HepG2 (cell line): ENCODE measurements around the gene TBX6. TPM values are rescaled to one million over a fixed set of nuclear protein-coding genes. Genes with fewer than 3 reads are reported as not detected.

Experiments used
- ATAC-seq: fragments of 200-7000 bp; cut with Tn5 transposase; 3 replicates; pipeline ENCODE4 v1.9.1; 2020; ENCODE audit warnings: mild to moderate bottlenecking, moderate library complexity
- BruUV-seq: library from RNA; stranded (reverse); fragments of 400-500 nt; replicated peaks from 2 replicates; lab custom pipeline; 2021; lab: Mats Ljungman, UMichigan
- CTCF ChIA-PET: fragments of 300-600 bp; formaldehyde crosslinking; extraction: SDS; loops from one replicate; lab custom pipeline; 2021; ENCODE audit warnings: low total read pairs, inconsistent platforms, low intra/inter-chr PET ratio; lab: Yijun Ruan, JAX
- POLR2A ChIA-PET: fragments of 350-600 bp; sonication (Branson Sonifier 250); formaldehyde crosslinking; loops from one replicate; lab custom pipeline; 2020; ENCODE audit warnings: antibody characterized with exemption, inconsistent platforms; lab: Yijun Ruan, JAX
- DNase-seq: peaks from one replicate; pipeline ENCODE4 v3.0.0-alpha.2; 2015; ENCODE audit warnings: low spot score
- FAIRE-seq: peaks from 3 replicates; lab custom pipeline; 2011; peaks lifted over from hg19 to GRCh38; lab: Jason Lieb, UNC
- H2AFZ ChIP-seq: one replicate; pipeline ENCODE4 v1.6.1; 2011; ENCODE audit warnings: low read length, inconsistent platforms
- H3K27ac ChIP-seq: fragments of 300-600 bp; 3 replicates; pipeline ENCODE4 v1.8.0; 2011; ENCODE audit warnings: mixed run types, mild to moderate bottlenecking, mixed read lengths, low read length, inconsistent platforms; ENCODE audit not compliant: insufficient read depth; ENCODE audit errors: extremely low read length
- H3K27me3 ChIP-seq, 2 experiments: fragments of 200-600 bp in 1 of 2; 2 replicates in 1 of 2; 3 replicates in 1 of 2; pipeline versions ENCODE4 v1.6.0 to v1.8.0; 2011; ENCODE audit warnings: low read length in 2 of 2, mild to moderate bottlenecking in 2 of 2, moderate library complexity in 2 of 2, inconsistent platforms in 1 of 2; ENCODE audit not compliant: insufficient read depth in 2 of 2, control insufficient read depth in 1 of 2
- H3K36me3 ChIP-seq, 2 experiments: fragments of 200-600 bp in 1 of 2; replicated peaks in 1 of 2; 2 replicates in 1 of 2; 3 replicates in 1 of 2; pipeline versions ENCODE4 v1.5.1 to v1.8.0; 2011; ENCODE audit warnings: low read length in 2 of 2, inconsistent platforms in 1 of 2; ENCODE audit not compliant: insufficient read depth in 2 of 2, control insufficient read depth in 1 of 2
- H3K4me1 ChIP-seq: 2 replicates; pipeline ENCODE4 v1.5.1; 2012; ENCODE audit warnings: low read length, inconsistent platforms; ENCODE audit not compliant: insufficient read depth
- H3K4me2 ChIP-seq: 2 replicates; pipeline ENCODE4 v1.6.0; 2011; ENCODE audit warnings: low read depth, low read length, inconsistent platforms
- H3K4me3 ChIP-seq, 3 experiments: fragments of 200-600 bp in 1 of 3; sonication (generic), shearing (Covaris generic) in 1 of 3; replicated peaks in 1 of 3; 2 replicates each; pipeline ENCODE4 v1.5.1; 2011 to 2016; ENCODE audit warnings: low read length in 3 of 3, inconsistent platforms in 2 of 3, low read depth in 2 of 3, mild to moderate bottlenecking in 2 of 3, control low read depth in 1 of 3, mixed read lengths in 1 of 3; ENCODE audit not compliant: insufficient read depth in 1 of 3
- H3K79me2 ChIP-seq: one replicate; pipeline ENCODE4 v1.6.1; 2011; ENCODE audit warnings: low read length, inconsistent platforms; ENCODE audit not compliant: insufficient read depth
- H3K9ac ChIP-seq: 2 replicates; pipeline ENCODE4 v1.6.0; 2011; ENCODE audit warnings: mild to moderate bottlenecking, low read depth, low read length, inconsistent platforms; ENCODE audit not compliant: insufficient read depth
- H3K9me3 ChIP-seq: 2 replicates; pipeline ENCODE4 v1.5.1; 2012; ENCODE audit warnings: mild to moderate bottlenecking, low read length
- H4K20me1 ChIP-seq: 2 replicates; pipeline ENCODE4 v1.6.0; 2011; ENCODE audit warnings: inconsistent platforms, mild to moderate bottlenecking, low read length, moderate library complexity; ENCODE audit not compliant: insufficient read depth
- ATF5 ChIP-seq: sonication (generic); formaldehyde crosslinking; IDR thresholded peaks from 2 replicates; pipeline ENCODE4 v1.4.0; 2020; ENCODE audit warnings: mild to moderate bottlenecking, low read depth, missing genetic modification reagents
- CBX1 ChIP-seq: IDR thresholded peaks from one replicate; pipeline ENCODE4 v1.6.1; 2016; ENCODE audit warnings: antibody characterized with exemption, low read depth
- CREM ChIP-seq, 2 experiments: sonication (generic) in 1 of 2; formaldehyde crosslinking in 1 of 2; IDR thresholded peaks; 2 replicates each; pipeline versions ENCODE4 v1.4.0 to v1.6.1; 2016 to 2020; ENCODE audit warnings: antibody characterized with exemption in 1 of 2, mild to moderate bottlenecking in 1 of 2, missing genetic modification reagents in 1 of 2
- DZIP1 ChIP-seq: sonication (generic); formaldehyde crosslinking; IDR thresholded peaks from 2 replicates; pipeline ENCODE4 v1.5.0; 2020; ENCODE audit warnings: mild to moderate bottlenecking, missing genetic modification reagents
- EEA1 ChIP-seq: sonication (generic); formaldehyde crosslinking; IDR thresholded peaks from 2 replicates; pipeline ENCODE4 v1.5.1; 2020; ENCODE audit warnings: mild to moderate bottlenecking, missing genetic modification reagents, borderline replicate concordance
- ELK4 ChIP-seq: sonication (generic); formaldehyde crosslinking; IDR thresholded peaks from 2 replicates; pipeline ENCODE4 v1.9.0; 2021; ENCODE audit warnings: missing genetic modification reagents, borderline replicate concordance
- HNRNPL ChIP-seq: fragments of 200-400 bp; formaldehyde crosslinking; IDR thresholded peaks from 2 replicates; pipeline ENCODE4 v1.6.1; 2017; ENCODE audit warnings: mild to moderate bottlenecking, low read depth, low read length
- KDM1A ChIP-seq: IDR thresholded peaks from 2 replicates; pipeline ENCODE4 v1.6.1; 2016; ENCODE audit warnings: missing compliant biosample characterization
- MXD4 ChIP-seq: IDR thresholded peaks from 2 replicates; pipeline ENCODE4 v1.6.1; 2016; ENCODE audit warnings: mild to moderate bottlenecking, missing biosample characterization, missing genetic modification reagents
- NR0B2 ChIP-seq: sonication (generic); formaldehyde crosslinking; IDR thresholded peaks from 2 replicates; pipeline ENCODE4 v1.4.0; 2020; ENCODE audit warnings: mild to moderate bottlenecking, missing genetic modification reagents
- SAFB2 ChIP-seq: sonication (generic); formaldehyde crosslinking; IDR thresholded peaks from 2 replicates; pipeline ENCODE4 v1.5.1; 2020; ENCODE audit warnings: missing genetic modification reagents, low read depth, mild to moderate bottlenecking, borderline replicate concordance
- SMAD1 ChIP-seq: sonication (generic); formaldehyde crosslinking; IDR thresholded peaks from 2 replicates; pipeline ENCODE4 v1.4.0; 2020; ENCODE audit warnings: missing genetic modification reagents, low read depth, mild to moderate bottlenecking, borderline replicate concordance
- SP4 ChIP-seq: sonication (generic); formaldehyde crosslinking; IDR thresholded peaks from 2 replicates; pipeline ENCODE4 v1.8.1; 2023; ENCODE audit warnings: mild to moderate bottlenecking, missing genetic modification reagents
- YY1 ChIP-seq: IDR thresholded peaks from 2 replicates; pipeline ENCODE4 v1.6.1; 2011; ENCODE audit warnings: low read length, low read depth, moderate library complexity, mild to moderate bottlenecking; ENCODE audit not compliant: insufficient read depth, insufficient replicate concordance
- ZFY ChIP-seq: sonication (generic); formaldehyde crosslinking; IDR thresholded peaks from 2 replicates; pipeline ENCODE4 v1.4.0; 2020; ENCODE audit warnings: missing genetic modification reagents
- ZNF572 ChIP-seq: sonication (generic); formaldehyde crosslinking; IDR thresholded peaks from 2 replicates; pipeline ENCODE4 v1.5.1; 2020; ENCODE audit warnings: mild to moderate bottlenecking, missing genetic modification reagents
- ZNF781 ChIP-seq: sonication (generic); formaldehyde crosslinking; IDR thresholded peaks from 2 replicates; pipeline ENCODE4 v1.5.1; 2020; ENCODE audit warnings: borderline replicate concordance, mild to moderate bottlenecking, missing genetic modification reagents; ENCODE audit errors: not compliant biosample characterization
- WGBS: methylation state at CpG from one replicate; pipeline ENCODE4 v1.1.6; 2017; ENCODE audit warnings: low lambda C conversion rate; 5-methylcytosine and 5-hydroxymethylcytosine counted together
- in situ Hi-C: cut with HindIII; loops from 2 replicates; pipeline ENCODE4 v1.10.0; 2017; ENCODE audit warnings: low pct_unique_long_range_greater_than_20kb; ENCODE audit not compliant: extremely low pct_ligation_motif_present
- intact Hi-C: fragments of 100-400 bp; cut with micrococcal nuclease; formaldehyde crosslinking; loops from one replicate; pipeline ENCODE4 v1.10.0; 2022; ENCODE audit not compliant: unreplicated experiment
- polyA plus RNA-seq, 8 experiments: library from polyadenylated mRNA; depleted of rRNA in 3 of 8; stranded (reverse) in 7 of 8; unstranded in 1 of 8; fragments of >200 nt; fragmentation: Illumina TruSeq in 4 of 8; extraction: Trizol in 4 of 8; gene quantifications; 2 replicates each; pipeline versions ENCODE4 v1.2.1 to v1.2.3, GENCODE V29; 2011 to 2016; ENCODE audit warnings: low read depth in 4 of 8, missing spikeins in 1 of 8, mixed read lengths in 1 of 8; ENCODE audit not compliant: insufficient read depth in 1 of 8
- total RNA-seq, 5 experiments: library from RNA; depleted of rRNA; stranded (reverse); fragments of >200 nt; fragmentation: Illumina TruSeq; extraction: Trizol; gene quantifications; 2 replicates each; pipeline ENCODE4 v1.2.3, GENCODE V29; 2016; ENCODE audit warnings: low read depth in 1 of 5

TBX6 gene
- total and polyA plus RNA-seq, 2 of the 13 experiments (the other 11 are each of a cell fraction or from before 2014, with no cell fraction given): 0.24 to 0.42 TPM

GRCh38 chr16:30069611-30070462 lies 21.9 kb downstream of the TBX6 start:
- peaks cover 60% of the 10 kb centered on the region for H3K4me1 ChIP-seq
- no peak overlapping the region for H3K9ac ChIP-seq
- H3K4me3 ChIP-seq: peak overlapping the region in 1 of 3 experiments; percentile 47; a peak in 1 of 6 replicates
- CTCF ChIA-PET: interaction anchor here (1.2 to 2.2 kb wide), 2 partner anchors 22 to 23 kb away, joined by 4 to 9 read pairs; partner anchors contain the start of gene TBX6
- peaks cover 0 to 2% of the 10 kb centered on the region in 2 experiments; a peak in 1 of 5 replicates for H3K27me3 ChIP-seq
- no peak overlapping the region for H3K27ac ChIP-seq
- H3K4me2 ChIP-seq: peak overlapping the region; percentile 99
- peaks cover 40% of the 10 kb centered on the region for H3K79me2 ChIP-seq
- intact Hi-C loops (loop anchor here (5.0 kb wide), 1 partner anchor 677 kb away; the partner anchor contains the start of gene PHKG2), in situ Hi-C loops (no loop called here)
- POLR2A ChIA-PET: interaction anchor here (0.6 to 9.1 kb wide), 3 partner anchors 9 to 42 kb away, joined by 3 to 120 read pairs (median 3); partner anchors contain the start of gene TBX6
- no peak overlapping the region for H2AFZ ChIP-seq
- no TSS peak for BruUV-seq
- H3K36me3 ChIP-seq: peaks cover 35 to 57% of the 10 kb centered on the region in 2 experiments
- H3K9me3 ChIP-seq: no peaks in the 10 kb centered on the region
- WGBS: 93% methylated on average over 31 of the region's 31 CpGs
- no peak for ATAC-seq
- no peak for FAIRE-seq
- no peak for DNase-seq
- H4K20me1 ChIP-seq: peaks cover 71% of the 10 kb centered on the region
- TF ChIP-seq SMAD1 (CRISPR knock-in tag) (peak; percentile 51; the same call in 1 of the 2 replicates), ZNF781 (CRISPR knock-in tag) (no peak), ZNF572 (CRISPR knock-in tag) (0 out of 2 replicates have a peak, but pooled peaks have one; percentile 14), ZFY (CRISPR knock-in tag) (0 out of 2 replicates have a peak, but pooled peaks have one; percentile 28), ATF5 (CRISPR knock-in tag) (no peak), EEA1 (CRISPR knock-in tag) (peak; percentile 64; the same call in 1 of the 2 replicates), SAFB2 (CRISPR knock-in tag) (peak; percentile 42; the same call in 1 of the 2 replicates), KDM1A (CRISPR knock-in tag) (no peak), DZIP1 (CRISPR knock-in tag) (peak; percentile 50; the same call in 1 of the 2 replicates), CREM (IDR thresholded peaks at IDR 0.05) (no peak), CREM (CRISPR knock-in tag; IDR thresholded peaks at IDR 0.05) (no peak), NR0B2 (CRISPR knock-in tag) (no peak), SP4 (CRISPR knock-in tag) (peak; percentile 18; the same call in 1 of the 2 replicates), HNRNPL (0 out of 2 replicates have a peak, but pooled peaks have one; percentile 17), CBX1 (no peak), ELK4 (CRISPR knock-in tag) (no peak), MXD4 (CRISPR knock-in tag) (peak; percentile 10; the same call in 1 of the 2 replicates), YY1 (no peak)
